A673 (cell line): Measurements from ENCODE around the gene CPAMD8. TPM values are rescaled to one million over a fixed set of nuclear protein-coding genes. Genes with fewer than 3 reads are reported as not detected.

Experiments
- BruUV-seq: library from RNA; stranded (reverse); fragments of 400-500 nt; replicated peaks from 2 replicates; lab custom pipeline; 2021; lab: Mats Ljungman, UMichigan
- CTCF ChIA-PET: fragments of 300-600 bp; sonication (Branson Sonifier 250); formaldehyde crosslinking; loops from one replicate; lab custom pipeline; 2022; ENCODE audit warnings: antibody characterized with exemption; lab: Charles Lee
- POLR2A ChIA-PET: fragments of 300-600 bp; sonication (Branson Sonifier 250); formaldehyde crosslinking; loops from one replicate; lab custom pipeline; 2022; ENCODE audit warnings: antibody characterized with exemption; ENCODE audit not compliant: low non-redundant PET; lab: Charles Lee
- DNase-seq: peaks from one replicate; pipeline ENCODE4 v3.0.0-alpha.2; 2015; ENCODE audit warnings: low spot score
- H3K27ac ChIP-seq: fragments of 200-600 bp; sonication (generic); 2 replicates; pipeline ENCODE4 v1.5.1; 2016; ENCODE audit warnings: mixed run types, low read depth, mild to moderate bottlenecking, mixed read lengths, antibody characterized with exemption, low read length; ENCODE audit not compliant: poor library complexity, severe bottlenecking
- H3K27me3 ChIP-seq: fragments of 200-600 bp; sonication (generic); replicated peaks from 2 replicates; pipeline ENCODE4 v1.6.1; 2017; ENCODE audit warnings: mixed run types, low read depth, mild to moderate bottlenecking, mixed read lengths, antibody characterized with exemption, low read length; ENCODE audit not compliant: insufficient read depth, poor library complexity
- H3K36me3 ChIP-seq: fragments of 200-600 bp; sonication (generic); 2 replicates; pipeline ENCODE4 v1.6.1; 2016; ENCODE audit warnings: mixed run types, mild to moderate bottlenecking, mixed read lengths, antibody characterized with exemption, low read length; ENCODE audit not compliant: insufficient read depth, poor library complexity, severe bottlenecking
- H3K4me1 ChIP-seq: fragments of 200-600 bp; sonication (generic); 2 replicates; pipeline ENCODE4 v1.6.1; 2017; ENCODE audit warnings: mixed run types, mild to moderate bottlenecking, mixed read lengths, antibody characterized with exemption, low read length; ENCODE audit not compliant: insufficient read depth, poor library complexity, severe bottlenecking
- H3K4me3 ChIP-seq: fragments of 200-600 bp; sonication (generic); 2 replicates; pipeline ENCODE4 v1.5.1; 2016; ENCODE audit warnings: low read depth, mixed run types, mild to moderate bottlenecking, mixed read lengths, low read length; ENCODE audit not compliant: poor library complexity, severe bottlenecking
- H3K9me3 ChIP-seq: fragments of 200-600 bp; sonication (generic); 2 replicates; pipeline ENCODE4 v1.6.1; 2016; ENCODE audit warnings: mixed run types, low read depth, mild to moderate bottlenecking, mixed read lengths, antibody characterized with exemption, low read length; ENCODE audit not compliant: poor library complexity, severe bottlenecking
- EZH2 ChIP-seq: fragments of 200-600 bp; sonication (generic); IDR thresholded peaks from 2 replicates; pipeline ENCODE4 v1.6.1; 2017; ENCODE audit warnings: borderline replicate concordance, low read depth, mild to moderate bottlenecking, mixed read lengths, antibody characterized with exemption, low read length; ENCODE audit not compliant: poor library complexity, severe bottlenecking
- intact Hi-C: fragments of 100-400 bp; cut with micrococcal nuclease; formaldehyde crosslinking; loops from one replicate; pipeline ENCODE4 v1.10.0; 2022; ENCODE audit not compliant: unreplicated experiment
- total RNA-seq: library from RNA; stranded (reverse); gene quantifications from 2 replicates; pipeline ENCODE4 v1.2.3, GENCODE V29; 2021
- TF ChIP-seq, protein P1 (sequence below): fragments of 300-800, 200-600 bp; sonication (generic); conservative IDR thresholded peaks from 2 replicates; pipeline ENCODE4 v1.5.1; 2017; ENCODE audit warnings: low read depth, mild to moderate bottlenecking, antibody characterized with exemption, low read length, moderate library complexity, mixed read lengths

Gene CPAMD8
- total RNA-seq, 1 experiment from 2014 or later: 0.82 TPM

- Histone ChIP-seq H3K4me3 (no peak overlapping the region), H3K36me3 (peaks cover 80% of the 10 kb centered on the region), H3K4me1 (no peaks in the 10 kb centered on the region), H3K27me3 (no peaks in the 10 kb centered on the region), H3K9me3 (no peaks in the 10 kb centered on the region), H3K27ac (no peak overlapping the region)
- ChIA-PET POLR2A (no interaction called here), CTCF (no interaction called here)
- no TSS peak for BruUV-seq
- intact Hi-C loops: no loop called here
- TF ChIP-seq, protein P1, sequence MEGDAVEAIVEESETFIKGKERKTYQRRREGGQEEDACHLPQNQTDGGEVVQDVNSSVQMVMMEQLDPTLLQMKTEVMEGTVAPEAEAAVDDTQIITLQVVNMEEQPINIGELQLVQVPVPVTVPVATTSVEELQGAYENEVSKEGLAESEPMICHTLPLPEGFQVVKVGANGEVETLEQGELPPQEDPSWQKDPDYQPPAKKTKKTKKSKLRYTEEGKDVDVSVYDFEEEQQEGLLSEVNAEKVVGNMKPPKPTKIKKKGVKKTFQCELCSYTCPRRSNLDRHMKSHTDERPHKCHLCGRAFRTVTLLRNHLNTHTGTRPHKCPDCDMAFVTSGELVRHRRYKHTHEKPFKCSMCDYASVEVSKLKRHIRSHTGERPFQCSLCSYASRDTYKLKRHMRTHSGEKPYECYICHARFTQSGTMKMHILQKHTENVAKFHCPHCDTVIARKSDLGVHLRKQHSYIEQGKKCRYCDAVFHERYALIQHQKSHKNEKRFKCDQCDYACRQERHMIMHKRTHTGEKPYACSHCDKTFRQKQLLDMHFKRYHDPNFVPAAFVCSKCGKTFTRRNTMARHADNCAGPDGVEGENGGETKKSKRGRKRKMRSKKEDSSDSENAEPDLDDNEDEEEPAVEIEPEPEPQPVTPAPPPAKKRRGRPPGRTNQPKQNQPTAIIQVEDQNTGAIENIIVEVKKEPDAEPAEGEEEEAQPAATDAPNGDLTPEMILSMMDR: no peak
- TF ChIP-seq EZH2: no peak
- DNase-seq: no peak
These were observed 176.5 kb downstream of the CPAMD8 start for GRCh38 chr19:16850133-16850532.

DNA sequence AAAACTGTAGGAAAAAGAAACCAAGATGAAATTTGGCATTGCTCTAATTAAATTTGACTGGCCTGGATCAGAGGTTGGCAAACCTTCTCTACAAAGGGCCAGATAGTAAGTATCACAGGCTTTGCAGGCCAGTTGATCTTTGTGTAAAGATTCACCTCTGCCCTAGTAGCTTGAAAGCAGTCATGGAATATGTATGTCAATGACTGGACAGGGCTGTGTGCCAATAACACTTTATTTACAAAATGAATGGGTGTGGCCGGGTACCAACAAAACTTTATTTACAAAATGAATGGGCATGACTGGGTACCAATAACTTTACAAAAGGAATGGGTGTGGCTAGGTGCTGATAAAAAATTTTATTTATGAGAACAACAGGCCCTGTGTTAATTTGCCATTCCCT, 177.4 kb downstream of the CPAMD8 start:
- H3K36me3 ChIP-seq: peaks cover 77% of the 10 kb centered on the region
- no peak overlapping the region for H3K4me3 ChIP-seq
- no peaks in the 10 kb centered on the region for H3K9me3 ChIP-seq
- ChIA-PET CTCF (no interaction called here), POLR2A (no interaction called here)
- TF ChIP-seq, protein P1: no peak
- no peak for TF ChIP-seq EZH2
- no peaks in the 10 kb centered on the region for H3K27me3 ChIP-seq
- DNase-seq: no peak
- BruUV-seq: no TSS peak
- no peak overlapping the region for H3K27ac ChIP-seq
- intact Hi-C loops: no loop called here
- H3K4me1 ChIP-seq: no peaks in the 10 kb centered on the region

- peaks cover 79% of the 10 kb centered on the region for H3K36me3 ChIP-seq
- DNase-seq: no peak
- H3K9me3 ChIP-seq: no peaks in the 10 kb centered on the region
- intact Hi-C loops: no loop called here
- H3K27me3 ChIP-seq: no peaks in the 10 kb centered on the region
- H3K27ac ChIP-seq: no peak overlapping the region
- no peaks in the 10 kb centered on the region for H3K4me1 ChIP-seq
- TF ChIP-seq, protein P1: no peak
- no peak for TF ChIP-seq EZH2
- BruUV-seq: no TSS peak
- POLR2A ChIA-PET: no interaction called here
- H3K4me3 ChIP-seq: no peak overlapping the region
- CTCF ChIA-PET: no interaction called here
These were observed 179.2 kb downstream of the CPAMD8 start for GRCh38 chr19:16847430-16847829.
